HCT116 (cell line): ENCODE data around the gene RPH3AL. TPM values are rescaled to one million over a fixed set of nuclear protein-coding genes. Genes with fewer than 3 reads are reported as not detected.

Source experiments
- ATAC-seq: fragments of 200-7000 bp; cut with Tn5 transposase; 2 replicates; pipeline ENCODE4 v1.9.1; 2020; ENCODE audit warnings: mild to moderate bottlenecking, moderate library complexity
- BruUV-seq: library from RNA; stranded (reverse); fragments of 400-500 nt; replicated peaks from 2 replicates; lab custom pipeline; 2021; lab: Mats Ljungman, UMichigan
- CTCF ChIA-PET: fragments of 300-600 bp; sonication (Branson Sonifier 250); formaldehyde crosslinking; loops from one replicate; lab custom pipeline; 2021; ENCODE audit warnings: antibody characterized with exemption; lab: Charles Lee
- POLR2A ChIA-PET: fragments of 300-600, 350-600 bp; sonication (Branson Sonifier 250); formaldehyde crosslinking; loops from one replicate; lab custom pipeline; 2021; ENCODE audit warnings: antibody characterized with exemption; lab: Charles Lee
- RAD21 ChIA-PET, 2 experiments: fragments of 300-600 bp; sonication (Branson Sonifier 250); formaldehyde crosslinking; loops; one replicate each; lab custom pipeline; 2023; ENCODE audit warnings: low total read pairs in 2 of 2; ENCODE audit not compliant: uncharacterized antibody in 2 of 2, unreplicated experiment in 2 of 2, low non-redundant PET in 1 of 2; lab: Charles Lee
- DNase-seq: peaks from one replicate; pipeline ENCODE4 v3.0.0-alpha.2; 2010; ENCODE audit warnings: low read depth, low spot score
- H2AFZ ChIP-seq: fragments of 200-600 bp; shearing (Covaris generic), sonication (generic); 2 replicates; pipeline ENCODE4 v1.6.1; 2017; ENCODE audit warnings: low read depth, mixed run types, mixed read lengths, antibody characterized with exemption, low read length; ENCODE audit not compliant: poor library complexity, severe bottlenecking
- H3K27ac ChIP-seq: 2 replicates; pipeline ENCODE4 v1.5.1; 2012; ENCODE audit warnings: low read depth, low read length
- H3K27me3 ChIP-seq: fragments of 200-600 bp; sonication (generic); 2 replicates; pipeline ENCODE4 v1.6.1; 2016; ENCODE audit warnings: mixed run types, low read length, mixed read lengths; ENCODE audit not compliant: insufficient read depth
- H3K36me3 ChIP-seq, 2 experiments: fragments of 200-500 bp in 1 of 2; fragments of 200-600 bp in 1 of 2; sonication (Bioruptor generic) in 1 of 2; sonication (generic) in 1 of 2; 2 replicates each; pipeline versions ENCODE4 v1.5.1 to v1.6.1; 2014 to 2016; ENCODE audit warnings: low read length in 2 of 2, inconsistent platforms in 1 of 2, mixed read lengths in 1 of 2, mixed run types in 1 of 2; ENCODE audit not compliant: insufficient read depth in 2 of 2, control insufficient read depth in 1 of 2
- H3K4me1 ChIP-seq, 2 experiments: fragments of 200-600 bp in 1 of 2; sonication (generic) in 1 of 2; 2 replicates each; pipeline versions ENCODE4 v1.5.1 to v1.6.1; 2012 to 2017; ENCODE audit warnings: low read length in 2 of 2, inconsistent platforms in 1 of 2, mild to moderate bottlenecking in 1 of 2, mixed read lengths in 1 of 2, mixed run types in 1 of 2, moderate library complexity in 1 of 2; ENCODE audit not compliant: insufficient read depth in 2 of 2, control insufficient read depth in 1 of 2
- H3K4me2 ChIP-seq: fragments of 200-600 bp; sonication (generic); 2 replicates; pipeline ENCODE4 v1.6.1; 2017; ENCODE audit warnings: mixed run types, low read length, mixed read lengths
- H3K4me3 ChIP-seq, 2 experiments: fragments of 200-600 bp in 1 of 2; sonication (generic) in 1 of 2; replicated peaks in 1 of 2; 2 replicates each; pipeline ENCODE4 v1.5.1; 2011 to 2016; ENCODE audit warnings: low read length in 2 of 2, control low read depth in 1 of 2, low read depth in 1 of 2, mild to moderate bottlenecking in 1 of 2, mixed read lengths in 1 of 2, mixed run types in 1 of 2
- H3K79me2 ChIP-seq: fragments of 200-600 bp; sonication (generic); 2 replicates; pipeline ENCODE4 v1.6.1; 2017; ENCODE audit warnings: mild to moderate bottlenecking, mixed run types, low read length, moderate library complexity, mixed read lengths; ENCODE audit not compliant: insufficient read depth
- H3K9ac ChIP-seq: fragments of 200-600 bp; sonication (generic); 2 replicates; pipeline ENCODE4 v1.6.1; 2016; ENCODE audit warnings: low read length, mixed read lengths
- H3K9me2 ChIP-seq: fragments of 200-600 bp; sonication (generic), shearing (Covaris generic); 2 replicates; pipeline ENCODE4 v1.6.1; 2017; ENCODE audit warnings: mixed run types, mild to moderate bottlenecking, moderate library complexity; ENCODE audit not compliant: insufficient read depth
- H3K9me3 ChIP-seq, 2 experiments: fragments of 200-500 bp in 1 of 2; fragments of 200-600 bp in 1 of 2; sonication (Bioruptor generic) in 1 of 2; sonication (generic) in 1 of 2; 2 replicates each; pipeline ENCODE4 v1.6.1; 2014 to 2017; ENCODE audit warnings: low read length in 2 of 2, mixed read lengths in 2 of 2, inconsistent platforms in 1 of 2, low read depth in 1 of 2, mild to moderate bottlenecking in 1 of 2, mixed run types in 1 of 2, moderate library complexity in 1 of 2; ENCODE audit not compliant: control insufficient read depth in 1 of 2, insufficient read depth in 1 of 2
- H4K20me1 ChIP-seq: fragments of 200-600 bp; sonication (generic), shearing (Covaris generic); 2 replicates; pipeline ENCODE4 v1.6.1; 2017; ENCODE audit warnings: mixed run types, mild to moderate bottlenecking, moderate library complexity; ENCODE audit not compliant: insufficient read depth
- CBX3 ChIP-seq: IDR thresholded peaks from 2 replicates; pipeline ENCODE4 v1.6.1; 2012; ENCODE audit warnings: low read depth
- CEBPB ChIP-seq: IDR thresholded peaks from 2 replicates; pipeline ENCODE4 v1.6.1; 2012; ENCODE audit warnings: low read depth
- CTCF ChIP-seq, 3 experiments: fragments of 200-600 bp in 1 of 3; sonication (generic) in 1 of 3; IDR thresholded peaks in 2 of 3; conservative IDR thresholded peaks in 1 of 3; 2 replicates each; pipeline ENCODE4 v1.5.1; 2012 to 2017; ENCODE audit warnings: low read depth in 2 of 3, low read length in 2 of 3, antibody characterized with exemption in 1 of 3, borderline replicate concordance in 1 of 3, control low read depth in 1 of 3, mild to moderate bottlenecking in 1 of 3, mixed read lengths in 1 of 3, mixed run types in 1 of 3, moderate library complexity in 1 of 3; ENCODE audit not compliant: insufficient read depth in 1 of 3
- EGR1 ChIP-seq: IDR thresholded peaks from 2 replicates; pipeline ENCODE4 v1.6.1; 2012; ENCODE audit warnings: low read depth
- ELF1 ChIP-seq: IDR thresholded peaks from 2 replicates; pipeline ENCODE4 v1.6.1; 2012; ENCODE audit warnings: low read depth, borderline replicate concordance
- EZH2 ChIP-seq: fragments of 200-600 bp; sonication (generic); IDR thresholded peaks from 2 replicates; pipeline ENCODE4 v1.6.1; 2017; ENCODE audit warnings: antibody characterized with exemption, mixed run types
- FOSL1 ChIP-seq: IDR thresholded peaks from 2 replicates; pipeline ENCODE4 v1.6.1; 2012; ENCODE audit warnings: low read depth
- POLR2A ChIP-seq: IDR thresholded peaks from 2 replicates; pipeline ENCODE4 v1.7.0; 2011; ENCODE audit warnings: borderline replicate concordance; ENCODE audit not compliant: insufficient read depth, insufficient read length; ENCODE audit errors: extremely low read depth
- POLR2AphosphoS5 ChIP-seq: IDR thresholded peaks from 2 replicates; pipeline ENCODE4 v1.6.1; 2011; ENCODE audit warnings: mild to moderate bottlenecking, low read depth, low read length, moderate library complexity
- SIN3A ChIP-seq: IDR thresholded peaks from 2 replicates; pipeline ENCODE4 v1.6.1; 2012; ENCODE audit warnings: low read depth
- SP1 ChIP-seq: IDR thresholded peaks from 2 replicates; pipeline ENCODE4 v1.6.1; 2012; ENCODE audit warnings: low read depth
- ZBTB33 ChIP-seq: IDR thresholded peaks from 2 replicates; pipeline ENCODE4 v1.6.1; 2011; ENCODE audit warnings: mild to moderate bottlenecking, low read length, moderate library complexity; ENCODE audit not compliant: insufficient replicate concordance; ENCODE audit errors: extremely low read depth
- ZFX ChIP-seq: fragments of 450-650 bp; IDR thresholded peaks from 2 replicates; pipeline ENCODE4 v1.6.1; 2017
- ZNF274 ChIP-seq: fragments of 200-500 bp; sonication (Bioruptor generic); IDR thresholded peaks from 2 replicates; pipeline ENCODE4 v1.6.1; 2014; ENCODE audit warnings: mild to moderate bottlenecking, low read depth, low read length, inconsistent platforms
- intact Hi-C: fragments of 100-400 bp; cut with micrococcal nuclease; formaldehyde crosslinking; loops from 2 replicates; pipeline ENCODE4 v1.10.0; 2022
- total RNA-seq: library from RNA; stranded (reverse); gene quantifications from one replicate; pipeline ENCODE4 v1.2.1, GENCODE V29; 2021; ENCODE audit not compliant: unreplicated experiment

The RPH3AL gene
- total RNA-seq, 1 experiment from 2014 or later: 17.0 TPM

- no peak overlapping the region for H3K9ac ChIP-seq
- TF ChIP-seq POLR2A: no peak
- no peak for TF ChIP-seq ZNF274
- TF ChIP-seq ZFX: no peak
- TF ChIP-seq CEBPB: no peak
- TF ChIP-seq POLR2AphosphoS5: no peak
- no peak for TF ChIP-seq CTCF (IDR thresholded peaks at IDR 0.05 in 2 of 3, conservative IDR thresholded peaks at IDR 0.05 in 1 of 3; ENCODE audit: borderline replicate concordance in 1 of 3, insufficient read depth in 1 of 3, low read depth in 2 of 3, low read length in 2 of 3)
- TF ChIP-seq SP1: no peak
- no peak for TF ChIP-seq ZBTB33
- no peak for TF ChIP-seq SIN3A
- TF ChIP-seq ELF1: no peak
- no peak for TF ChIP-seq EZH2
- no peak for TF ChIP-seq CBX3
- TF ChIP-seq EGR1: no peak
- no peak for TF ChIP-seq FOSL1
- TF ChIP-seq, all 23 proteins: peak for 0
- Histone ChIP-seq H3K4me3 (no peak overlapping the region), H3K9me3 (no peaks in the 10 kb centered on the region), H4K20me1 (no peaks in the 10 kb centered on the region), H3K27me3 (no peaks in the 10 kb centered on the region), H3K4me2 (no peak overlapping the region), H2AFZ (no peak overlapping the region), H3K9me2 (no peaks in the 10 kb centered on the region), H3K27ac (no peak overlapping the region), H3K36me3 (no peaks in the 10 kb centered on the region), H3K4me1 (no peaks in the 10 kb centered on the region), H3K79me2 (no peaks in the 10 kb centered on the region)
- ATAC-seq (no peak), DNase-seq (no peak)
- CTCF ChIA-PET: no interaction called here
- intact Hi-C loops: no loop called here
- BruUV-seq: no TSS peak
- POLR2A ChIA-PET: interaction anchor here (0.7 kb wide), 1 partner anchor 377 kb away, joined by 3 read pairs; no protein-coding TSS in a partner anchor
- RAD21 ChIA-PET: no interaction called here
These were observed 101.9 kb downstream of the RPH3AL start for GRCh38 chr17:250487-251300.
